Measurements from ENCODE around the gene ASPG. TPM values are rescaled to one million over a fixed set of nuclear protein-coding genes. Genes with fewer than 3 reads are reported as not detected.

Gene ASPG
- total RNA-seq, 1 experiment from 2014 or later: not detected

- no peak for DNase-seq (ENCODE audit: low read depth)
These were observed 30.8 kb downstream of the ASPG start for GRCh38 chr14:104116288-104116755.

- no peak for DNase-seq (ENCODE audit: low read depth)
These were observed 31.3 kb downstream of the ASPG start for GRCh38 chr14:104116756-104117340.

GRCh38 chr14:104117341-104118005, 32.0 kb downstream of the ASPG start:
- DNase-seq (ENCODE audit: low read depth): no peak

- no peak for DNase-seq (ENCODE audit: low read depth)
These were observed 32.7 kb downstream of the ASPG start for GRCh38 chr14:104118006-104118844.

- DNase-seq (ENCODE audit: low read depth): no peak
These were observed 33.6 kb downstream of the ASPG start for GRCh38 chr14:104119119-104119487.

GRCh38 chr14:104119488-104120251, 34.2 kb downstream of the ASPG start:
- DNase-seq (ENCODE audit: low read depth): no peak

GRCh38 chr14:104120281-104120741, 34.8 kb downstream of the ASPG start:
- no peak for DNase-seq (ENCODE audit: low read depth)

GRCh38 chr14:104121142-104121541, 35.6 kb downstream of the ASPG start:
- DNase-seq (ENCODE audit: low read depth): no peak

- no peak for DNase-seq (ENCODE audit: low read depth)
These were observed 38.4 kb downstream of the ASPG start for GRCh38 chr14:104123879-104124278.

GRCh38 chr14:104125011-104125410, 39.5 kb downstream of the ASPG start:
- DNase-seq (ENCODE audit: low read depth): no peak

- DNase-seq (ENCODE audit: low read depth): no peak
These were observed 41.3 kb downstream of the ASPG start for GRCh38 chr14:104126753-104127152.

- no peak for DNase-seq (ENCODE audit: low read depth)
These were observed 43.5 kb downstream of the ASPG start for GRCh38 chr14:104128981-104129380.

- no peak for DNase-seq (ENCODE audit: low read depth)
These were observed 44.1 kb downstream of the ASPG start for GRCh38 chr14:104129556-104129955.

GRCh38 chr14:104130974-104131651, 45.6 kb downstream of the ASPG start:
- peak; percentile 24 for DNase-seq (ENCODE audit: low read depth)

- DNase-seq (ENCODE audit: low read depth): no peak
These were observed 46.6 kb downstream of the ASPG start for GRCh38 chr14:104131968-104132732.

- DNase-seq (ENCODE audit: low read depth): no peak
These were observed 47.5 kb downstream of the ASPG start for GRCh38 chr14:104132981-104133380.

GRCh38 chr14:104133496-104133895, 48.0 kb downstream of the ASPG start:
- no peak for DNase-seq (ENCODE audit: low read depth)

GRCh38 chr14:104134061-104134965, 48.8 kb downstream of the ASPG start:
- DNase-seq (ENCODE audit: low read depth): no peak

- DNase-seq (ENCODE audit: low read depth): peak; percentile 8
These were observed 49.8 kb downstream of the ASPG start for GRCh38 chr14:104135121-104135903.
